Body of pancreas (tissue), 4 donors: ENCODE measurements around the gene TMEM129.

ENCODE experiments used
- POLR2A ChIP-seq, 3 donors: fragments of 450-650 bp; IDR thresholded peaks; one replicate each; pipeline ENCODE4 v1.6.1; 2016; ENCODE audit warnings: antibody characterized with exemption in 3 of 3, mild to moderate bottlenecking in 2 of 3
- TF ChIP-seq, protein P1 (sequence below), 7 experiments: fragments of 450-650 bp in 4 of 7; fragments of 200-600 bp in 3 of 7; sonication (generic) in 3 of 7; IDR thresholded peaks; one replicate each; pipeline ENCODE4 v1.5.1; 2016 to 2019; ENCODE audit warnings: antibody characterized with exemption in 7 of 7

DNA sequence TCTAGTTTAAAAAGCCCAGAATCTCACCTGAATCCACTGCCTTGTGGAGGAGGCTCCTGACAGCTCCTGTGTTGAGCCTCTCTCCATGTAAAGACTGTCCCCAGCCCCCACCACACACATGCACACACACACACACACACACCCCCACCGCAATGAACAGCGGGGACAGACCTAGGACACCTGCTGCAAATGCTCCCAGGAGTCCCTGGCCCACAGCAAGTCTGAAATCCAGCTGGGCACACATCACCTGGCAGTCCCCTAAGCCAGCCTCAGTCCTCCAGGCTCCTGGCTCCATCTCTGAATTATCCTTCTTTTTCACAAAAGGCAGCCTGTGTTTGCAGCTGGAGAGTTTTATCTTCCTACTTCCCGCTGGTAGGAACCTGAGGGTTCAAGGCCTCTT, 30.4 kb downstream of the TMEM129 start:
- TF ChIP-seq, protein P1, sequence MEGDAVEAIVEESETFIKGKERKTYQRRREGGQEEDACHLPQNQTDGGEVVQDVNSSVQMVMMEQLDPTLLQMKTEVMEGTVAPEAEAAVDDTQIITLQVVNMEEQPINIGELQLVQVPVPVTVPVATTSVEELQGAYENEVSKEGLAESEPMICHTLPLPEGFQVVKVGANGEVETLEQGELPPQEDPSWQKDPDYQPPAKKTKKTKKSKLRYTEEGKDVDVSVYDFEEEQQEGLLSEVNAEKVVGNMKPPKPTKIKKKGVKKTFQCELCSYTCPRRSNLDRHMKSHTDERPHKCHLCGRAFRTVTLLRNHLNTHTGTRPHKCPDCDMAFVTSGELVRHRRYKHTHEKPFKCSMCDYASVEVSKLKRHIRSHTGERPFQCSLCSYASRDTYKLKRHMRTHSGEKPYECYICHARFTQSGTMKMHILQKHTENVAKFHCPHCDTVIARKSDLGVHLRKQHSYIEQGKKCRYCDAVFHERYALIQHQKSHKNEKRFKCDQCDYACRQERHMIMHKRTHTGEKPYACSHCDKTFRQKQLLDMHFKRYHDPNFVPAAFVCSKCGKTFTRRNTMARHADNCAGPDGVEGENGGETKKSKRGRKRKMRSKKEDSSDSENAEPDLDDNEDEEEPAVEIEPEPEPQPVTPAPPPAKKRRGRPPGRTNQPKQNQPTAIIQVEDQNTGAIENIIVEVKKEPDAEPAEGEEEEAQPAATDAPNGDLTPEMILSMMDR (IDR thresholded peaks at IDR 0.05): no peak
- TF ChIP-seq POLR2A (IDR thresholded peaks at IDR 0.05): no peak
